Measurements from ENCODE around the gene POLR1A.
"Not testable (repeated sequence)": the region's sequence is repeated elsewhere in the genome, so short reads cannot be mapped to it uniquely, and the experiment has no call there.

The POLR1A gene

DNA sequence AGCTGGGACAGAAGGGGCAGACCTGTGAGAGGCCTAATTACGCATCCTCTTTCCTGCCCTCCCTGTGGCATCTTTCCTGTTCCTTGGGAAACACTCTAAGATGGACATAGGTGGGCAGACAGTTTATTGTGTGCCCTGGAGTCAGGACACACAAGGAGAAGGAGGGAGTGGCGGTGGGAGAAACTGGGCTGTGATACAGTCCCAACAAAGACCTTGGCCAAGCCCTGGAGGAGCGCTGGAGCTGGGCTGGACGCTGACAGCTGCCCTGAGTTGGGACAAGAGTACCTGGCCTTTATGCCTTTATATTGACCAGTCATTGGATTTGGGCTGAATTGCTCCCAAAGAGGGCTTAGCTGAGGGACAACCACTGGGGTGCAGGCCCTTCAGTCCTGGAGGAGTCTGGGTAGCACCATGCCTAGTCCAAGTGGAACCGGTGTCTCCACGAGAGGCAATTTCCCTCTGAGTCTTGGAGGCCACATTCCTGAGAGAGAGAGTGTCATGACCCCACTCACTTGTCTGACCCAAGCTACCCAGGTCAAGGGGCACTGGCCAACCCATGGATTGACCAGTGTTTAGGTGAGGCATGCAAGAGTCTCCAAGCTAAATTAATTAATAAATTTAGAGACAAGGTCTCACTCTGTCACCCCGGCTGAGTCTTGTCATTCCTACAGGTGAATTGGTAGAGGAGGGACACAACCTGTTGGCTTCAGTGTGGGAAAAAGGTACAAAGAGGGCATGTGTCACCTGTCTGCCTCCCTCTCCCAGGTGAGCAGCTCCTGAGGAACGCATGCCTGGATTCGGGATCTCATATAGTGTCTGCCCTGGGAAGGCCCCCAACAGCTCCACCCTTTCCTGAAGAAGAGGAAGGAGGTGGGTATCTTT, 109.8 kb downstream of the POLR1A start:
- DNase-seq = no peak

DNA sequence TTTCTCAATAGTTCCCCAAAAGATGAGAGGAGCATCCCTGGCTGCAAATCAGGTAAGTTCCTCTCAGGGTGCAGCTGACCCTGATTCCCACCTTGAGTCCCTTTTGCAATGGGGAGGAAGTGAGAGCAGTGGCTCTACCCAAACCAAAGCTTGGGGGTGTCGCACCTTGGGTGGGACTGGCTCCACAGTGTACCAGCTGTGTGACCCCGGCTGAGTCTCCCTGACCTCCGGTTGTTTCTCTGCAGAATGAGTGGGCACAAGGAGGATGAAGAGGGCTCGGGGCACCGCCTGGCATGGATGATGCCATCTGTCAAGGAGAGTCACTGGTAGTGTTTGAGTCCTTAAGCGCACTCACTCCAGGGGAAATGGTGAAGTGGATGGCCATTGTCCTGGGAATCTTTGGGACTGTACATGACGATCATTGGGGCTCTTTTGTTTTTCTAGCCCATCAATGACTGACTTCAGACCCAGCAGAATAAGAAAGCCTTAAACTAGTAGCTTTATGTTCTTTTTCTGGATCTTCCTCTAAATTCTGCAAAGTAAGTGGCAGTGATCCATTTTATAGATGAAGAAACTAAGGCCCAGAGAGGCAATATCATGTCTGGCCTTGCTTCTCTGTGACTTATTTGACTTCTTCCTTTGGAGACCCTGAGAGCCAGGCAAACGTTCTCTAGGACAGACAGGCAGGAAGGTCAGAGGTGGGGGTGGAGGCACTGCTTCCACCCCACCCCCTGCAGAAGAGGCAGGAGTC, 110.6 kb downstream of the POLR1A start:
- no peak for DNase-seq

DNA sequence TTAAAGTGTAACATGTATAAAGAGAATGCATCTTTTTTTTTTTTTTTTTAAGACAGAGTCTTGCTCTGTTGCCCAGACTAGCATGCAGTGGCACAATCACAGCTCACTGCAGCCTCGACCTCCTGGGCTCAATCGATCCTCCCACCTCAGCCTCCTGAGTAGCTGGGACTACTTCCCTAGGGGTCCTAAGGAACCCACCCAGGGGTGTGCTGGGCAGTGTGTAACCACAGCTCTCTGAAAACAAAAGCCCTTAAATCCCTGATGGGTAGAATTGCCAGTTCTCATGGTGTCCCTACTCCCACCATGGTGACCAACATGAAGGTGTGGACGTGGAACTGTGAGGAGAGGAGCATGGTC, 111.3 kb downstream of the POLR1A start:
- no peak for DNase-seq

DNA sequence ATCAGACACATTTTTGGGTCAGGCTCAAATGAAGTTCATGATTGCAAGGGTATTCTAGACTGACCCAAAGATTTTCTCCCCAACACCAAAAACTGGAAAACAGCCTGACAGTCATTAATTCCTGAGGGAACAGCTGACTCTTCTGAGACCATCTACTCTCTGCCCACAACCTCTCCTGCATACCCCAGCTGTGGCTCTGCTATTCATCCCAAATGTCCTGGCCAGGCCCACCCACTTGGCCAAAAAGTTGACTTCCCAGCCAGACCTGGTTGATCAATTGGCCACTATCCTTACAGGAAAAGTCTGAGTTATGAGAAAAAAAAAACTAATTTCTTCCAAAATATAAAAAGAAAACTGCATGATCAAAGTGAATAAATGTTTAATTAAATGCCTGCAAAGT, 113.1 kb downstream of the POLR1A start:
- no peak for DNase-seq

DNA sequence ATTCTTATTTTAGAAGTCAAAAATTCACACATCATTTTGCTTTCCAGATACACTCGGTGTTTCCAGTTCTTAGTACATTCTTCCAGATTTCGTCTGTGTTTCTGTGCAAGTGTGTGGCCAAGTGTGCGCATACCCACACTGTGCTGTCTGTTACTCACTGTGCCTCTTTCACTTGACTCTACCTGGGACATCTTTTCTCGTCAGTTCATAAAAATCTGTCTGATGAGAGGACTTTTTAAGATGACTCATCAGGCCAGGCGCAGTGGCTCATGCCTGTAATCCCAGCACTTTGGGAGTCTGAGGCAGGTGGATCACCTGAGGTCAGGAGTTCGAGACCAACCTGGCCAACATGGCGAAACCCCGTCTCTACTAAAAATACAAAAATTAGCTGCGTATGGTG, 113.6 kb downstream of the POLR1A start:
- not testable (repeated sequence) for DNase-seq

DNA sequence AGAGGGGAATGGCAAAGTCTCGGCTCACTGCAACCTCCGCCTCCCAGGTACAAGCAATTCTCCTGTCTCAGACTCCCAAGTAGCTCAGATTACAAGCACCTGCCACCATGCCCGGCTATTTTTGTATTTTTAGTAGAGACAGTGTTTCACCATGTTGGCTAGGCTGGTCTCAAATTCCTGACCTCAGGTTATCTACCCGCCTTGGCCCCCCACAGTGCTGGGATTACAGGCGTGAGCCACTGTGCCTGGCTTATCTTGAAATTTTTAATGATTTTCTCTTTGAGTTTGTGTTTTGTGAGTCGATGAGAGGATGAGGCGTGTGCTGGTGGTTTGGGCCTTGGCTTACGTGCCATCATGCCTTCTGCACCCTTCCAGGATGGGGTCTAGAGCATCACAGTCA, 115.6 kb downstream of the POLR1A start:
- no peak for DNase-seq

DNA sequence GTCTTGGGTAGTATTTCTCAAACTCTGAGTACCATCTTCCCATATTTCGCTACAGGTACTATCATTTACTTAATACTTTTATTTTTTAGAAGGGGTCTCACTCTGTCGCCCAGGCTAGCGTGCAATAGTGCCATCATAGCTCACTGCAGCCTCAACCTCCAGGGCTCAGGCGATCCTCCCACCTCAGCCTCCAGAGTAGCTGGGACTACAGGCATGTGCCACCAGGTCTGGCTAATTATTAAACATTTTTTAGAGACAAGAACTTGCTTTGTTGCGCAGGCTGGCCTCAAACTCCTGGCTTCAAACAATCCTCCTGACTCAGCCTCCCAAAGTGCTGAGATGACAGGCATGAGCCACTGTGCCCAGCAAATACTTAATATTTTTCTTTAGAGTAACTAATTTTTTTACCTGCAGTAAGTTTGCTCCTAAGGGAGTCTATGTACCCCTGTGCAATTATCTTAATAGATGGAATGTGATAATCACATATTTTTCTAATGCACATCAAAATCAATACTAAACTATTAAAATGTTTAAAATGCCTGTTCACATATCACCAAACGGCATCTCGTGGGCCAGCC, 116.3 kb downstream of the POLR1A start:
- no peak for DNase-seq

DNA sequence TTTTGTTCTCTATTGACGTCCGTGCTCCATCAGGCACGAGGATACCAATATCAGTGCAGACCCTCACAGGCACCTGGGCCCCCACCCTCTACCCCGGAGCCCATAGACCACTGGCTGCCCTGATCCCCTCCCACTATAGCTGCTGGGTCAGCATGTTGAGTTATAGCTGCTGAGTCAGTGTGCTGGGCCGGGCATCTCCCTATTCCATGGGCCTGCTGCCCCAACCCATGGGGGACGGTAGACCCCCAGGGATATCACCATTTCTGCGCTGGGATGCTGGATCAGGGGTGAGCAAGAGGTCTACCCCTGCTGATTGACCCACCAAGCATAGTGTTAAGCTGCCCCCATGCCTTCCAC, 116.8 kb downstream of the POLR1A start:
- no peak for DNase-seq

DNA sequence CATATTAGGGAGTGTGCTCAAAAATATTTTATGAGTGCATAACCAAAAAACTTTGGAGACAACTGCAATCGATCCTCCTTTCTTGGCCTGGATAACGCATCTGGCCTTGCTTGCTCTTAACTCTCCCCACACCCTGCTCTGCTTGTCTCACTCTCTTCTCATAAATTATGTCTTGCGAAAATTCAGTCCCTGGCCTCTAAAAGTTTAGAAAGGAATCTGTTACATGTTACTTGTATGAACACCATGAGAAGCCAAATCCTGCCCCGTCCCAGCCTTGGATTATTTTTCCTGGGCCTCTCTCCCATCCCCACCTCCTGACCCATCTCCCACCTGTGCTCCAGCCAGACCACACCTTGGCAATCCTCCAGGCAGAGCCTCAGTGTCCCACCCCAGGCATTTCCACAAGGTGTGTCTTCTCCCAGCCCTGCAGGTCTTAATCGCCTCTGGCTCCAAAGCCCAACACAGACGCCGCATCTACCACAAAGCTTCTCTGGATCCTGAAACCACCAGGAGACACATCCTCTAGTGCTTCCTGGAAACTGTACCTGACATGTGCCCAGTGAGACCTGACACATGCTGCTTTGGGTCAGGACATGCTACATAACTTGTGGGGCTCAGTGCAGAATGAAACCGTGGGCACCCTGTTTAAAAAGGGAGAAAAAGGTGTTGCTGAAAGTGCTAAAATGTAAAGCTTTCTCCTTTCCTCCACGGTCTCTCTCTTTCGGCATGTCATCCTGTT, 117.3 kb downstream of the POLR1A start:
- no peak for DNase-seq

DNA sequence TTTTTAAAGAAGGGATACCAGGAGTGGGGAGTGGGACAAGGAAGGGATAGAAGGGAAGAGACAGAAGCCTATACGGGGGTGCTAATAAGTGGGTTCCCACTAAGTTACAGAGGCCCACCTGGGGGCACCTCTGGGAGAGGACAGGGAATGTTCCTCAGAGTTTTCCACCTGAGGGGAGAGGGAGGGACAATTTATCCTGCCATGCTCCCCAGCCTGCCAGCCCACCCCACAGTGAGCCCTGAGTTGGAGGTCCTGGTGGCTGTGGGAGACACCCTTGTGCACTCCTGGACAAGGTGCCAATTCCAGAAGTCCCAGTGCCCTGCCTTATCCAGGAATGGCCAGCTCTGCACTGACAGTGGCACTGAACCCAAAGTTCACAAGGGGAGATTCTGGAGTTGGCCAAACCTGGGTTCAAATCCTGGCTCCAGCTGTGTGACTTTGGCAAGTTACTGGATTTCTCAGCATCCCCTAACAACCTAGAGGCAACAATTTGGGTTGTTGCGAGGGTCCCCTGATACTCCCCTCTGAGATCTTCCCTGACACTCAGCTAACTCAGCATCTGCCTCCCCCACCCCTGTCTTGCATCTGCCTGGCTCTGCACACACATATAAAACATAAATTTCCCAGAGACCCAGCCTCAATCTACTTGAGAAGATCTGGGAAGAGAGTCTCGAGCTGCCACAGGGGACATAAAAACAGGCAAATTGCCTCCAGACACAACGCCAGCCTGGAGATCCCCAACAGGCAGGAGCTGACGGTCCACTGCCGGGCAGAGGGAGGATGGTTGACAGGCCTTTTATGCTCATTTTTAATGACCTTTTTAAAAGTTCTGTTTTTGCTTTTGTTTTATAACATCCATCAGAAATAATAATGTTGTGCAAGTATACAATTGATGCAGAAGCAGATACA, 118.2 kb downstream of the POLR1A start:
- DNase-seq = no peak

DNA sequence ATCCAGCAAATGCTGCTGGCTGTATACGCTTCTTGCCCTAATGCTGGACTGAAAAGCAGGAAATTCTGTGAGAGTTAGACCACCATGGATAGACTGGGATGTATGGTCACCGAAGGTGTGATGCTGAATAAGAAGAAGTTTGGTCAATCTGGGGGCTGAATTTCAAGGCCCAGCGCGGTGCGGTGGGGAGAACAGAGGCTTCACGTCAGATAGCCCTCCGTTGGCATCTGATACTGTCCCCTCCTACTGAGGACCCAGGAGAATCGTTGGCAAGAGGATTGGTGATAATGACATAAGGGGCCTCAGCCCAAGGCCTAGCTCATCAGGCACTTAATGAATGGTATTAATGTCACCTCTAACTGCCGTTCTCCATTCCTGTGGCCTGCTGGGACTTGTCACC, 119.6 kb downstream of the POLR1A start:
- no peak for DNase-seq

DNA sequence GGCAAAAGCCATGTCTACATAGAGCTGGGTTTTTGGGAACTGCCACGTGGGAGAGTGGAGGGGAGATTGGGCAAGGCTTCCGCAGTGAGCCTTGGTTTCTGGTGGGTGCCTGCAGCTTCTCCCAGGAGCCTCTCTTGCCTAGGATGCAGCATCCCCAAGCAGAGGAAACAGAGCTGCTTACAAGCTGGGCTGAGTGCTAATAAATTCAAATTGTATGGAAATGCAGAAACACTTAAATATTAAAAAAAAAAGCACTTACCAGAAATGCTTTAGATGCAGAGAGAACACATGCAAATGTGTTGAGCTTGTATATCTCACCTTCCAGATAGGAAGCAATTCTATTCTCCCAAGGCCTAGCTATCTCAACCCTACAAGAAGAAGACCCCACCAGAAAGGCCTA, 120.9 kb downstream of the POLR1A start:
- DNase-seq = no peak

DNA sequence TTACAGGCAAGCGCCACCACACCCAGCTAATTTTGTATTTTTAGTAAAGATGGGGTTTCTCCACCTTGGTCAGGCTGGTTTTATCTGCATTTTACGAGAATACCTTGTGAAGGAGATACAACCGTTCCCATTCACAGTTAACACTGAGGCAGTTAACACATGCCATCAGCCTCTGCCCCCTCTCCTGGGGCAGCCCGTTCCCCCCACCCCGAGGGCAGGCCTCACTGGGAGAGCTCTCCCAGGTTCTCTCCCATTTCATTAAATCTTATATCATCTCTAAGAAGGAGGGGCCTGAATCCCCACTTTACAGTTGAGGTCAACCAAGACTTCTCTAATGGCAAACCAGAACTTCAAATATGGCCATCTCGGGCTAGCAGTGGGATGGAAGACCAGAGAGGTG, 121.9 kb downstream of the POLR1A start:
- DNase-seq = no peak

DNA sequence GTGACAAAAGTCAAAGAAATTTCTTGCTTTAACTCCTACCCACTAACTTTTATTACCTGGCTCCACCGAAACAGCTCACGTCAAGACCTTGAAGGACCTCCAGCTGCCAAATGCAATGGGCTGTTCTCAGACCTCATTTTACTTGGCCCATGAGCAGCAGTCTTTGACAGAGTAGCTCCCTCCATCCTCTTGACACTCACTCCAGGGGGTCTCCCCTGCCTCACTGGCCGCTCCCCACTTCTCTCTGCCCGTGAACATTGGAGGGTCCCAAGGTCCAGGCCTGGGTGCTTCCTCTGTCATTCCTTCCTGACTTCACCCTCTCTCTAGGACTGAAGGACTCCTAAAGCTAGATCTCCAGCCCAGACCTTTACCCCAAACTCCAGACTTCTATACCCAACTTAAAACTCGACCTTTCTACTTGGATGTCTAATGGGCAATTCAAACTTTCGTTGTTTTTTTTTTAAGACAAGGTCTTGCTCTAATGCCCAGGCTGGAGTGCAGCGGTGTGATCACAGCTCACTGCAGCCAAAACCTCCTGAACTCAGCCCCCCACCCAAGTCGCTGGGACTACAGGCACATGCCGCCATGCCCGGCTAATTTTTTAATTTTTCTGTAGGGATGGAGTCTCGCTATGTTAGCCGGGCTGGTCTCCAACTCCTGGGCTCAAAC, 124.0 kb downstream of the POLR1A start:
- no peak for DNase-seq

DNA sequence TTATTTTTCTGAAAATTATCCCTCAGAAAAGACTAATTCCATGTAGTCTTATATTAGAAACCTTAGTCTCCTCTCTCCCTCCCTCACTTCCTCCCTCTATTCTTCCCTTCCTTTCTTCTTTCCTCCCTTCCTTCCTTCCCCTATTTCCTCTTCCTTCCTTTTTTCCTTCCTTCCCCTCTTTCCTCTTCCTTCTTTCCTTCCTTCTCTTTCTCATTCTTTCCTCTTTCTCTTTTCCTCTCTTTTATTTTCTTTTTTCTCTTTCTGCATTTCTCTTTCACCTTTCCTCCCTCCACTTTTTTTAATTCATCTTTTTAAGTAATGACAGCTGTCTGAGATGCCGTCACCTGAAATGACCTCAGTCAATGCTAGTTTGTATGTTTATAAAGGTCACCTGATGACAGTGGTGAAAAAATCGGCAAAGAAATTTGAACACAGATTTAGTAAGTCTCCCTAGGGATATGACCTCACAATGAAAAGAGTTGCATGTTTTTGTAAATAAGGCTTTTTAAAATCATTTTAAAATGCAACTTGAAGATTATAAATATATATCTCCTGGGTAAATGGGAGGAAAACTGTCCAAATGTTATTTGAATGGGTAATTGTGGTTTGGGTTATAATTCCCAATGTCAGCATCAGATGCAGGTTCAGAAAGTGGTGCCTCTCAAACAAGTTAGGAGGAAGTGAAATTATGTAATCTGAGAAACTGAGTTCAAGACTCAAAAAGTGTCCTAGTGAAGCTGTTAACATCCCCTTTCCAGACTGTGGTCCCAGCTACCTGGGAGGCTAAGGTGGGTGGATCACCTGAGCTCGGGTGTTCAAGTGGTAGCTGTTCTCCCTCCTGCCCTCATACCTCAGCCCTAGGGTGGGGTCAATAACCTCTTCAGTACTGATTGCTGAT, 126.6 kb downstream of the POLR1A start:
- no peak for DNase-seq

DNA sequence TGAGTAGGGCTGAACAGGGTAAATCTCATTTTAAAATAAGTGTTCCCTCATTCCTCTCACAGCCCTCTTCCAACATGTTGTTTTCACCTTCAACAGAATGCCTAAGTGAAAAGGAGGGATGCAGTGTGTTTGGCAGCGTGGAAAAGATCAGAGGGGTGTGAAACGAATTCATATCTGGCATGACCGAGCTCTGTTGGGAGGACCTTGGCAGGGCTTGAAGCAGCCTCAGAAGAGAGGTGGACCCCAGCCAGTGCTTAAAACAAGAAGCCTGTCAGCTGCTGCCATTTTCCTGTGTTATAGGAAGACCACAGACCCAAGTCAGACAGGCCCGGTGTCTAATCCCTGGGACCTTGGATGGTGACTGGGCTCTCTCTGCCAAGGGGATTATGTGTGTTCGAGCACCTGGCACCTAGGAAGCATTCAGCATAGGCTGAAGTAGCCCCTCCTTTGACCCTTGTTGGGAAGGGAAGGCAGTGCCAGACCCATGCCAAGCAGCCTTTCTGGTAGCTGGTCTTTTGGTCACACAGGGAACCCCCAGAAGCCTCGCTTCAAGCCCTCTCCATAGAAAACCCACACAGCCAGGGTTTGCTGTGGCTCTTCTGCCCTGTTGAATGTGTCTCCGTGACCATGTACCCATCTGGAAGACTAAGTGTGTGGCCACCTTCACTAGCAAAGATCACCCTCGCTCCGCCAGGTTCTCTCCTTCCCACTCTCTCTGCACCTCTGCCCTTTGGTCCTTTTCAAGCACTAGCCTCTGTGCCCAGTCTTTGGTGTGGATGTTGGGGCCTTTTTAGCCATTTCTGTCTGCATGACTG, 129.4 kb downstream of the POLR1A start:
- DNase-seq = no peak

DNA sequence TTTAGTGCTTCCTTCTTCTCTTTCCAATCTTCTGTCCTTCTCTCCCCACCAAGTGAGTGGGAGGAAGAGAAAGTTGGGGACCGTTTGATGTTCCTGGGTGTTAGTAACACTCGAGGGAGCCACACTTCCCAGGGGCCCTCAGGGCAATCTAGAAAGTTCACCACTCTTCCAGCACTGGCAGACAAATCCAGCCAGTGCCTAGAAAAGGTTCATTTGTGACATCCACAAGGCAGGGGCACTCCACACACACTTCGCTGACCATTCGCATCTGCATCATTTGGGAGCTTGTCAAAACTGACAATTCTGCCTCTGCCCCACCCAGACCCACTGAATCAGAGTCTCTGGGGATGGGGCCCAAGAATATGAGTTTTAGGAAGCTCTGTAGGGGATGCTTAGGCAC, 130.1 kb downstream of the POLR1A start:
- DNase-seq = no peak

DNA sequence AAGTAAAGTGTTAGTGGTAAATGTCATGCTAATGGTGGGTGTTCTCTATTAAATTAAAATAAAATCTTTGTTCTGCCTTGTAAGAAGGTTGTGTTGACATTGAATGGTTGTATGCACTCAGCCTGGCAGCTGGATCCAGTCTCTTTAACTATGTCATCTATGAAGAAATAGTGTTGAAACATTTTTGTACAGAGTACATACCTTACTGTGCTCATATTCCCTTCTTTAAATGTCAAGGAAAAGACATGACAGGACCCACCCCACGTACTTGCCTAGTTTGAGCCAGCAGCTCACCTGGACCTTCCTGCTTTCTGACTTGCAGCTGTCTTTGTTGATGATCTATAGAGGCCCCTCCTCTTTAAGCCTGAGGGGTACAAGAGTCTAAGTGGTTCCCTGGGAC, 131.3 kb downstream of the POLR1A start:
- DNase-seq = no peak

DNA sequence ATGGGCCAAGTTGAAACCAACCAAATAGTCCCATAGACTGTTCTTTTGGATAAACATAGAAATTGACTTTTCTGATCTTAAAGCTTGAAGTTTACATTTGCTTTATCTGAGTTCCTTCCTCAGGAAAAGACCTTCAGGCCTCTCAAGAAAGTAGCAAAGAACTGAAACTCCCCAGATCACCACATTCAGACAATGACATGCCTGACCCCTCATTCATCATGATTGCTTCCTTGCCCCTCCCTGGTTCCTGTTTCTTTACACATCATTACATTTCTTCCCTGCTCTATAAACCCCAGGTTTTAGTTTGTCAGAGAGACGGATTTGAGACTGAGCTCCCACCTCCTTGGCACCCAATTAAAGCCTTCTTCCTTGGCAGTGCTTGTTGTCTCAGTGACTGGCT, 133.3 kb downstream of the POLR1A start:
- no peak for DNase-seq

DNA sequence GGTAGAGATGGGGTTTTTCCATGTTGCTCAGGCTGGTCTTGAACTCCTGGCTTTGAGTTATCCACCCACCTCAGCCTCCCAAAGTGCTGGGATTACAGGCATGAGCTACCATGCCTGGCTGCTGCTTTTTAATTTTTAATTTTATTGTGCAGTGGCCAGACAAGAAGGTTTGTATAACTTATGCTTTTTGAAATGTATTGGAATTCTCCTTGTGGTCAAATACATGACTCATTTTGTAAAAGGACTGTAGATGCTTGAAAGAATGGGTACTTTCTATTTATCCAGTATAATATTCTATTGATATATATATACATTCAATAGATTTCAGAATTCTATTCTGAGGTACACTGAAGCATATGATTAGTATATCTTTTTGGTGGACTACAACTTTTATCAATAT, 134.3 kb downstream of the POLR1A start:
- DNase-seq = no peak
